MG63 (cell line): Measurements from ENCODE around the gene ATP6AP1. TPM values are rescaled to one million over a fixed set of nuclear protein-coding genes. Genes with fewer than 3 reads are reported as not detected.
"Not testable (repeated sequence)": the region's sequence is repeated elsewhere in the genome, so short reads cannot be mapped to it uniquely, and the experiment has no call there.

Experiments
- DNase-seq: peaks from one replicate; pipeline ENCODE4 v3.0.0-alpha.2; 2020
- H3K27me3 ChIP-seq: fragments of 250-450 bp; sonication (Bioruptor Pico); 2 replicates; pipeline ENCODE4 v1.5.1; 2020; ENCODE audit warnings: mild to moderate bottlenecking, moderate library complexity
- H3K36me3 ChIP-seq: fragments of 250-450 bp; sonication (Bioruptor Pico); 2 replicates; pipeline ENCODE4 v1.5.1; 2020; ENCODE audit warnings: mild to moderate bottlenecking, moderate library complexity
- H3K4me3 ChIP-seq: fragments of 250-450 bp; sonication (Bioruptor Pico); 2 replicates; pipeline ENCODE4 v1.5.1; 2020; ENCODE audit warnings: mild to moderate bottlenecking, moderate library complexity
- H3K9me3 ChIP-seq: fragments of 250-450 bp; sonication (Bioruptor Pico); 2 replicates; pipeline ENCODE4 v1.5.1; 2020; ENCODE audit warnings: mild to moderate bottlenecking, moderate library complexity
- total RNA-seq: library from RNA; depleted of rRNA; stranded (reverse); fragments of >200 nt; shearing (Covaris generic); gene quantifications from 2 replicates; pipeline ENCODE4 v1.2.3, GENCODE V29; 2014; ENCODE audit warnings: low replicate concordance; rRNA removed

ATP6AP1 gene
- 53.2 and 62.2 TPM in 2 replicates for total RNA-seq

- no peaks in the 10 kb centered on the region for H3K9me3 ChIP-seq
- no peaks in the 10 kb centered on the region for H3K27me3 ChIP-seq
- H3K36me3 ChIP-seq: no peaks in the 10 kb centered on the region
- peak; percentile 96 for DNase-seq
- H3K4me3 ChIP-seq: peak within 1 kb of the TSS; percentile 67
Measured at GRCh38 chrX:154428176-154429171, at the start of gene ATP6AP1. Gene ATP6AP1, plus strand, starts transcription at chrX:154428677. Its CDS starts 16 bp downstream, at chrX:154428693.

GRCh38 chrX:154378799-154379568 lies 49.5 kb upstream of the ATP6AP1 start, which contains the start of gene EMD:
Gene EMD, plus strand, starts transcription at chrX:154379295. Its CDS starts 190 bp downstream, at chrX:154379485.
- Histone ChIP-seq H3K27me3 (no peaks in the 10 kb centered on the region), H3K4me3 (peak within 1 kb of the TSS; percentile 67), H3K36me3 (peaks cover 3% of the 10 kb centered on the region), H3K9me3 (no peaks in the 10 kb centered on the region)
- DNase-seq: peak; percentile 98

GRCh38 chrX:154379569-154379951 lies 48.9 kb upstream of the ATP6AP1 start:
- no peak for DNase-seq
- Histone ChIP-seq H3K36me3 (peaks cover 3% of the 10 kb centered on the region), H3K27me3 (no peaks in the 10 kb centered on the region), H3K9me3 (no peaks in the 10 kb centered on the region), H3K4me3 (peak overlapping the region; percentile 67)

GRCh38 chrX:154380153-154380552 lies 48.3 kb upstream of the ATP6AP1 start:
- DNase-seq: no peak
- Histone ChIP-seq H3K9me3 (no peaks in the 10 kb centered on the region), H3K27me3 (no peaks in the 10 kb centered on the region), H3K4me3 (peak overlapping the region; percentile 67), H3K36me3 (peaks cover 3% of the 10 kb centered on the region)

- Histone ChIP-seq H3K36me3 (peaks cover 3% of the 10 kb centered on the region), H3K9me3 (no peaks in the 10 kb centered on the region), H3K4me3 (no peak overlapping the region; the same call in 1 of the 2 replicates), H3K27me3 (no peaks in the 10 kb centered on the region)
- no peak for DNase-seq
Measured at GRCh38 chrX:154380787-154381186, 47.7 kb upstream of the ATP6AP1 start.

- H3K27me3 ChIP-seq: no peaks in the 10 kb centered on the region
- DNase-seq: no peak
- H3K9me3 ChIP-seq: no peaks in the 10 kb centered on the region
- peaks cover 3% of the 10 kb centered on the region for H3K36me3 ChIP-seq
- H3K4me3 ChIP-seq: no peak overlapping the region
Measured at GRCh38 chrX:154381271-154381670, 47.2 kb upstream of the ATP6AP1 start.

GRCh38 chrX:154382483-154383069 lies 45.9 kb upstream of the ATP6AP1 start:
- no peak overlapping the region for H3K4me3 ChIP-seq
- H3K9me3 ChIP-seq: no peaks in the 10 kb centered on the region
- H3K27me3 ChIP-seq: no peaks in the 10 kb centered on the region
- no peak for DNase-seq
- peaks cover 3% of the 10 kb centered on the region for H3K36me3 ChIP-seq

- no peaks in the 10 kb centered on the region for H3K9me3 ChIP-seq
- peaks cover 3% of the 10 kb centered on the region for H3K36me3 ChIP-seq
- no peak for DNase-seq
- H3K27me3 ChIP-seq: no peaks in the 10 kb centered on the region
- H3K4me3 ChIP-seq: no peak overlapping the region
Measured at GRCh38 chrX:154383359-154384283, 44.9 kb upstream of the ATP6AP1 start.

- Histone ChIP-seq H3K36me3 (peaks cover 3% of the 10 kb centered on the region), H3K27me3 (no peaks in the 10 kb centered on the region), H3K4me3 (no peak overlapping the region), H3K9me3 (no peaks in the 10 kb centered on the region)
- DNase-seq: no peak
Measured at GRCh38 chrX:154384284-154384892, 44.1 kb upstream of the ATP6AP1 start.

GRCh38 chrX:154388094-154388493 lies 40.4 kb upstream of the ATP6AP1 start:
- H3K27me3 ChIP-seq, DNase-seq, H3K9me3 ChIP-seq, H3K36me3 ChIP-seq, H3K4me3 ChIP-seq: not testable (repeated sequence)

- not testable (repeated sequence) for H3K4me3 ChIP-seq, H3K27me3 ChIP-seq, H3K36me3 ChIP-seq, DNase-seq, H3K9me3 ChIP-seq
Measured at GRCh38 chrX:154388649-154389048, 39.8 kb upstream of the ATP6AP1 start.

- H3K9me3 ChIP-seq, H3K36me3 ChIP-seq, H3K4me3 ChIP-seq, DNase-seq, H3K27me3 ChIP-seq: not testable (repeated sequence)
Measured at GRCh38 chrX:154389812-154390747, 38.4 kb upstream of the ATP6AP1 start.

- not testable (repeated sequence) for H3K4me3 ChIP-seq, DNase-seq
Measured at GRCh38 chrX:154396363-154396762, 32.1 kb upstream of the ATP6AP1 start.

GRCh38 chrX:154396973-154397887 lies 31.2 kb upstream of the ATP6AP1 start:
- DNase-seq: peak; percentile 85
- Histone ChIP-seq H3K36me3 (peaks cover 33% of the 10 kb centered on the region), H3K4me3 (peak overlapping the region; percentile 98), H3K27me3 (no peaks in the 10 kb centered on the region), H3K9me3 (no peaks in the 10 kb centered on the region)

More at GRCh38 chrX:154396363-154396762, 32.1 kb upstream of the ATP6AP1 start:
- peaks cover 32% of the 10 kb centered on the region for H3K36me3 ChIP-seq
- H3K9me3 ChIP-seq, H3K27me3 ChIP-seq: not testable (repeated sequence)
